ENCODE results near the gene DPH2. TPM values are rescaled to one million over a fixed set of nuclear protein-coding genes. Genes with fewer than 3 reads are reported as not detected.

Gene DPH2
- total RNA-seq, 1 donor from 2014 or later: 17.1 TPM

DNA sequence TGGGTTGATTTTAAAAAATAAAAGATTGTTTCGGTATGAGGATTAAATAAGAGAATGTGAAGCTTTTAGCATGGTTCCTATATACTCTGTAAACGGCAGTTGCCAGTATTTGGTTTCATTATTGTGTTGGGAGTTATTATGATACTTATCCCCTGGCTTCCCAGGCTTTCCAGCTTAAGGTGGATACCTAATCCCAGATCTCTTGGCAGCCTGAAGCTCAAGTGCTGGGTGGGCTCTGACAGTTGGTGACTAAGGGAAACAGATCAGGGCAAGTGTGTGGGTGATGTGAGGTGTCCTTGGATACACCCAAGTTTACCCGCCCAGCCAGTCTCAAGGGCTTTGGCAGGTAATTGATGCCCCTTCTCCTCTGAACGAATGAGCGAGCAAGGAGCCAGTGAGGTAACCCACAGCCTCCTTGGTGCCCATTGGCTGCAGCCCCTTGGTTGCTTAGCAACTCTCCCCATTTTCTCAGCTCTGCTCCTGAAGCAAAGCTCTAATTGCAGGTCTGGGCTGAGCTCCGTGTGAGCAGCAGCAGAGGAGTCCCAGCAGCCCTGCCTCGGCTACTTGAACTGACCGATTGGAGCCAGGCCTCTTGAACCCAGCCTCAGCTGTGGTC, 17.0 kb upstream of the DPH2 start:
- peaks cover 3% of the 10 kb centered on the region for H3K27me3 Mint-ChIP-seq (ENCODE audit: unreplicated experiment)

GRCh38 chr1:43953361-43953760, 16.4 kb upstream of the DPH2 start:
- Mint-ChIP-seq H3K4me3 (ENCODE audit: unreplicated experiment) (no peak overlapping the region), H3K9me3 (ENCODE audit: unreplicated experiment) (no peaks in the 10 kb centered on the region), H3K4me1 (ENCODE audit: unreplicated experiment) (peaks cover 3% of the 10 kb centered on the region), H3K36me3 (ENCODE audit: low read depth, unreplicated experiment) (peaks cover 17% of the 10 kb centered on the region), H3K27ac (ENCODE audit: unreplicated experiment) (no peak overlapping the region), H3K27me3 (ENCODE audit: unreplicated experiment) (peaks cover 2% of the 10 kb centered on the region)
- no peak for TF ChIP-seq CTCF (IDR thresholded peaks at IDR 0.05; ENCODE audit: unreplicated experiment)
- DNase-seq (ENCODE audit: low spot score): no peak

More for the DNA sequence above, 17.0 kb upstream of the DPH2 start:
- DNase-seq (ENCODE audit: low spot score): no peak
- no peak overlapping the region for H3K27ac Mint-ChIP-seq (ENCODE audit: unreplicated experiment)
- no peaks in the 10 kb centered on the region for H3K9me3 Mint-ChIP-seq (ENCODE audit: unreplicated experiment)
- peaks cover 3% of the 10 kb centered on the region for H3K4me1 Mint-ChIP-seq (ENCODE audit: unreplicated experiment)
- peaks cover 12% of the 10 kb centered on the region for H3K36me3 Mint-ChIP-seq (ENCODE audit: low read depth, unreplicated experiment)
- H3K4me3 Mint-ChIP-seq (ENCODE audit: unreplicated experiment): no peak overlapping the region
- no peak for TF ChIP-seq CTCF (IDR thresholded peaks at IDR 0.05; ENCODE audit: unreplicated experiment)

DNA sequence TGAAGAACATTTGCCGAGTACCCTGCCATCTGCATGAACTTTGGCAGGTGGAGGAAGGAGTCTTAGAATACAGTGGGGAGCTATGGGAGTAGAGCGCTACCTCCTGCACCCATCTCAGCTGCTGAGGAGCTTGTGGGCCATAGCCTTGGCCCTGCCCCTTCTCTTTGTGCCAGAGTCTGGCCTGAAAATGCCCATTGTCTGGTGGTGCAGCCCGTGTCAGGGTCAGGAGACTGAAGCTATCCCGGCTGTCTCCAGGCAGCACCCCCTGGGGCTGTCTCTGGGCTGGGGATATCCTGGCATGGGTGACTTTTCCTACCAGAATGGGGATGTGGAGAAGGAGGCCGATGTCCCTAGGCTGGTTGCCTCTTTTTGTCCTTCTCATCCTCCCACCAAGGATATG, 15.8 kb upstream of the DPH2 start:
- Mint-ChIP-seq H3K27me3 (ENCODE audit: unreplicated experiment) (peaks cover 2% of the 10 kb centered on the region), H3K4me1 (ENCODE audit: unreplicated experiment) (peaks cover 3% of the 10 kb centered on the region), H3K9me3 (ENCODE audit: unreplicated experiment) (no peaks in the 10 kb centered on the region), H3K27ac (ENCODE audit: unreplicated experiment) (no peak overlapping the region), H3K4me3 (ENCODE audit: unreplicated experiment) (no peak overlapping the region), H3K36me3 (ENCODE audit: low read depth, unreplicated experiment) (peaks cover 22% of the 10 kb centered on the region)
- no peak for DNase-seq (ENCODE audit: low spot score)
- no peak for TF ChIP-seq CTCF (IDR thresholded peaks at IDR 0.05; ENCODE audit: unreplicated experiment)

DNA sequence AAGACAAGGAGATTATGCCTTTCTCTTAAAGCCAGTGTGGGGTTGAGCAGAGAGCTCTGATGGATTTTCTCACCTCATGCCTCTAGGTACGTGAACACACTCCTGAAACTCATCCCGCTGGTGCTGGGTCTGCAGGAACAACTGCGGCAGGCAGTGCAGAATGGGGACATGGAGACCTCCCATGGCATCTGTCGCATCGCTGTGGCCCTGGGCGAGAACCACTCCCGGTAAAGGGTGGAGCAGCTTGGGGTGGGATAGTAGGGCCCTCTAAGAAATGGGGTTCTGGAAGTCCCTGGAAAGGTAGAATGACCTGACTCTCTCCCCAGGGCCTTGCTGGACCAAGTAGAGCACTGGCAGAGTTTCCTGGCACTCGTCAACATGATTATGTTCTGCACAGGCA, 13.6 kb upstream of the DPH2 start:
- Mint-ChIP-seq H3K4me1 (ENCODE audit: unreplicated experiment) (peaks cover 3% of the 10 kb centered on the region), H3K9me3 (ENCODE audit: unreplicated experiment) (no peaks in the 10 kb centered on the region), H3K36me3 (ENCODE audit: low read depth, unreplicated experiment) (peaks cover 26% of the 10 kb centered on the region), H3K27me3 (ENCODE audit: unreplicated experiment) (peaks cover 2% of the 10 kb centered on the region), H3K4me3 (ENCODE audit: unreplicated experiment) (no peak overlapping the region), H3K27ac (ENCODE audit: unreplicated experiment) (no peak overlapping the region)
- DNase-seq (ENCODE audit: low spot score): no peak
- TF ChIP-seq CTCF (IDR thresholded peaks at IDR 0.05; ENCODE audit: unreplicated experiment): no peak

GRCh38 chr1:43957407-43958040, 12.3 kb upstream of the DPH2 start:
- DNase-seq (ENCODE audit: low spot score): no peak
- Mint-ChIP-seq H3K4me3 (ENCODE audit: unreplicated experiment) (peak overlapping the region; percentile 21), H3K27ac (ENCODE audit: unreplicated experiment) (no peak overlapping the region), H3K4me1 (ENCODE audit: unreplicated experiment) (peaks cover 3% of the 10 kb centered on the region), H3K36me3 (ENCODE audit: low read depth, unreplicated experiment) (peaks cover 32% of the 10 kb centered on the region), H3K27me3 (ENCODE audit: unreplicated experiment) (peaks cover 2% of the 10 kb centered on the region), H3K9me3 (ENCODE audit: unreplicated experiment) (no peaks in the 10 kb centered on the region)
- no peak for TF ChIP-seq CTCF (IDR thresholded peaks at IDR 0.05; ENCODE audit: unreplicated experiment)

Data from endothelial cell (in vitro differentiated cells).